ENCODE results near the gene DOCK2. TPM values are rescaled to one million over a fixed set of nuclear protein-coding genes. Genes with fewer than 3 reads are reported as not detected.

Gene DOCK2
- total RNA-seq = 0.16 and 1.5 TPM in 2 replicates

GRCh38 chr5:169637085-169637548 lies at the start of gene DOCK2:
DOCK2 (plus strand) TSS chr5:169637275; CDS start chr5:169637327, 52 bp downstream.

GRCh38 chr5:169980418-169981053 lies 343.5 kb downstream of the DOCK2 start, which contains the start of gene INSYN2B:
INSYN2B (minus strand) TSS chr5:169980495; CDS start chr5:169883898, 96,597 bp downstream.

GRCh38 chr5:170105642-170106611 lies 468.9 kb downstream of the DOCK2 start, which contains the start of gene FOXI1:
FOXI1 (plus strand) TSS chr5:170105897; CDS start chr5:170105958, 61 bp downstream.

Other genes starting within 250 kb of the DOCK2 start
- 13.1 and 18.2 TPM in 2 replicates for gene SPDL1, start 53.5 kb upstream of the DOCK2 start, total RNA-seq